Measurements from ENCODE around the gene TGM1. TPM values are rescaled to one million over a fixed set of nuclear protein-coding genes. Genes with fewer than 3 reads are reported as not detected.

TGM1 gene
- total RNA-seq, 4 donors from 2014 or later, result 1.6 to 3.2 TPM; not detected in 2

DNA sequence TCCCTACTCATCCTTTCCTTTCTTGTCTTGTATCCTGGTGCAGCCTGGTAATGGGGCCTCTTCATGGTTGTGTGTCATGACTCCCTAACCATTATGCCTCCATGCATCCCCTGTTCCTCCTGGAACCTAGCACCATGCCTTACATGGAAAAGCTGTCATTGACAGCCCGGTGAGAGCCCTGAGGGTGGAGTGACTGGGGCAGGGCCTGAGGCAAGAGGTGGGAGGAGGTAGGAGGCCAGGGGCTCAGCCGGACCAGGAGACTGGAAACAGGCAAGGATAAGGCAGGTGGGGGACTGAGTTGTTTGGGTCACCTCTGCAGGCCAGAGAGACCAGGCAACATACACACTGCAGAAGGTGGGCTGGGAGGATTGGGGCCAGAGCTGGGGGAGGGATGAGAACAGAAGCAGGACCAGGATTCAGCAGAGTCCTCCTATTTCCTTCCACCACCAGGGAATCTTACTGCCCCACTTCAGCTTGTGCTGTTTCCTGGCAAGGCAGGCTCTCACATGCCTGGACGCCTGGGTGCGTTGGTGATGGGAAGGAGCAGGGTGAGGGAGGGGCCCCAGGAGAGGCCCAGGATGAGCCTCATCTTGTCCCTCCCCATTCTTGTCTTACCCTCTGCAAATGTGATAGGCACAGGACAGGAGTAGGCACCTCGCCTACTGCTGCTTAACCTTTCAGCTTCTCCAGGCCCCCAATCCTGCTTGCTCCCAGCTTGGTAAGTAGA is 46.7 kb upstream of the TGM1 start, which contains the start of gene LTB4R2:
LTB4R2 (plus strand) TSS at position 603 of the 727 bp plus-strand sequence. CDS start 525 bp downstream, outside the sequence.
- intact Hi-C loops (cut with DNase I; ENCODE audit: low total_unique reads), result no loop called here
- no peaks in the 10 kb centered on the region for H3K9me3 ChIP-seq
- peak within 1 kb of the TSS; percentile 32 to 61 for H3K4me3 ChIP-seq
- H3K27me3 ChIP-seq, result no peaks in the 10 kb centered on the region
- peak within 1 kb of the TSS; percentile 78 to 80 for H3K27ac ChIP-seq
- peaks cover 5 to 11% of the 10 kb centered on the region in 2 donors for H3K4me1 ChIP-seq
- no peaks in the 10 kb centered on the region for H3K36me3 ChIP-seq
- no peak for DNase-seq
- no peak for TF ChIP-seq POLR2A (IDR thresholded peaks at IDR 0.05)
- TF ChIP-seq, protein P1, sequence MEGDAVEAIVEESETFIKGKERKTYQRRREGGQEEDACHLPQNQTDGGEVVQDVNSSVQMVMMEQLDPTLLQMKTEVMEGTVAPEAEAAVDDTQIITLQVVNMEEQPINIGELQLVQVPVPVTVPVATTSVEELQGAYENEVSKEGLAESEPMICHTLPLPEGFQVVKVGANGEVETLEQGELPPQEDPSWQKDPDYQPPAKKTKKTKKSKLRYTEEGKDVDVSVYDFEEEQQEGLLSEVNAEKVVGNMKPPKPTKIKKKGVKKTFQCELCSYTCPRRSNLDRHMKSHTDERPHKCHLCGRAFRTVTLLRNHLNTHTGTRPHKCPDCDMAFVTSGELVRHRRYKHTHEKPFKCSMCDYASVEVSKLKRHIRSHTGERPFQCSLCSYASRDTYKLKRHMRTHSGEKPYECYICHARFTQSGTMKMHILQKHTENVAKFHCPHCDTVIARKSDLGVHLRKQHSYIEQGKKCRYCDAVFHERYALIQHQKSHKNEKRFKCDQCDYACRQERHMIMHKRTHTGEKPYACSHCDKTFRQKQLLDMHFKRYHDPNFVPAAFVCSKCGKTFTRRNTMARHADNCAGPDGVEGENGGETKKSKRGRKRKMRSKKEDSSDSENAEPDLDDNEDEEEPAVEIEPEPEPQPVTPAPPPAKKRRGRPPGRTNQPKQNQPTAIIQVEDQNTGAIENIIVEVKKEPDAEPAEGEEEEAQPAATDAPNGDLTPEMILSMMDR (IDR thresholded peaks at IDR 0.05), result no peak

DNA sequence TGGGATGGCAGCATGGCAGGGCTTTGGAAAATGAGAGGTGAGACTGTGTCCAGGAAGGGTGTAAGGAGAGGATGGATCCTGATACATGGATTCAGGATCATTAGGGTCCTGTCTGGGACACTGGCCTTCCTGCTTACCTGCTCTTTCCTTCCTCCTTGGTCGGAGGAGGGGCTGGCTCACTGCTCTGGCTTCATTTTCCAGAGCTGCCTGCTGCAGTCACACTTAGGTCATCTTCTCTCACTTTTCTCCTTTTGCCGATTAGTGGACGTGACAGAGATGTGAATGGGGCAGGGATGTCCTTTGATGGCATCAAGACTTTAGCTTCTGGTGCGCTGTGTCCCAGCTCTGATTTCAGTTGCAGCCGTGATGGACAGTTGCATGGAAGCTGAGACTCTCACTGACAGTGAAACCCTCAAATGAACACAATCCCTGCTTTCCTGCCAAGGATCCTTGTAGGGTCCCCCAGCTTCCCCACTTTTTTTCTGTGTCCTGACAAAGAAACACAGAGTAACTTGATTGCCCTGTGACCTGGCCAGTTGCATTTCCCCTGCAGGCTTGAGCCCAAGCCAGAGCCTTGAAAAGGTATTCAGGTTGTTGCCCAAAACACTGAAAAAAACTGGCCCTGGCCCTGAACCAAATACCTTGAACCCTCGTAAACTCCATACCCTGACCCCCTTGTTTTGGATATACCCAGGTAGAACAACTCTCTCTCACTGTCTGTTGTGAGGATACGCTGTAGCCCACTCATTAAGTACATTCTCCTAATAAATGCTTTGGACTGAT is 45.6 kb upstream of the TGM1 start:
- H3K9me3 ChIP-seq, result no peaks in the 10 kb centered on the region
- no peak for TF ChIP-seq POLR2A (IDR thresholded peaks at IDR 0.05)
- TF ChIP-seq, protein P1 (IDR thresholded peaks at IDR 0.05), result no peak
- peaks cover 5 to 11% of the 10 kb centered on the region in 2 donors for H3K4me1 ChIP-seq
- H3K27me3 ChIP-seq, result no peaks in the 10 kb centered on the region
- no peak overlapping the region for H3K4me3 ChIP-seq
- no peaks in the 10 kb centered on the region for H3K36me3 ChIP-seq
- intact Hi-C loops (cut with DNase I; ENCODE audit: low total_unique reads), result no loop called here
- no peak for DNase-seq
- no peak overlapping the region for H3K27ac ChIP-seq

DNA sequence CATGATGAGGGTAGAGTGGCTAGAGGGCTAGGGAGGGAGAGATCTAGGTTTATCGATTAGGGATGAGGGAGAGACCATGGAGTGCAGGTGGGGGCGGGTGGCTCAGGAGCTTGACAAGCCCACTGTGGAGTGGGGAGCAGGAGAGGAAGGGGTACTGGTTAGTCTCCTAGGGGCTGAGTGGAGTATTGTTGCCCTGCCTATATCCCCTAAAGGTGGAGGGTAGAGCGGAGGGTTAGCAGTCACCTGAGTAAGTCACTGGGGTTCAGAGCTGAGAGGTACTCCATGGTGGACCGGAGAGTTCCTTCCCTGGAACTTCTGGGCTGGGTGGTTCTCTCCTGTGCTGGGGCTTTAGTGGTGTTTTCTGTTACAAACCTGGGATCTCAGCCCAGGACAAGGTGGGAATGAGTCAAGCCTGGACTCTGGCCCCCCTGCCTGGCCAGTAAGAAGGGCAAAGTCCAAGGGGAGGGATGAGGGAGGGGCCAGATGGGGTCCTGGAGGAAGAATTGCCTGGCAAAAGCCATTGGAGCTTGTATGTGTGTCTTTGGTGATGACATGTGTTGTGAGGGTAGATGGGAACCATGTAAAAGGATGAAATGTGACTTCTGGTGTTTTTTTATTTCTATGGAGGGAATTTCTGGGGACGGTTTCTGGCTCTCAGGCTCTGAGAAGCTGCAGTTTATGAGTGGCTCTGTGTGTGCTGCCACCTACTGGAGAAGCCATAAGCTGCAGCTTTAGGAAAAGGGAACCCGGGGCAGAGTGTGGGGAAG is 44.8 kb upstream of the TGM1 start, which contains the start of gene CIDEB:
CIDEB (minus strand) TSS at position 403 of the 767 bp plus-strand sequence; CDS start at position 284, 119 bp downstream.
- TF ChIP-seq, protein P1 (IDR thresholded peaks at IDR 0.05), result peak; percentile 67 to 85 (median 72)
- TF ChIP-seq POLR2A (IDR thresholded peaks at IDR 0.05), result no peak
- Histone ChIP-seq H3K36me3 (no peaks in the 10 kb centered on the region), H3K4me1 (peaks cover 5 to 11% of the 10 kb centered on the region in 2 donors), H3K4me3 (no peak within 1 kb of the TSS), H3K27me3 (no peaks in the 10 kb centered on the region), H3K27ac (no peak within 1 kb of the TSS), H3K9me3 (no peaks in the 10 kb centered on the region)
- intact Hi-C loops (cut with DNase I; ENCODE audit: low total_unique reads), result no loop called here
- peak in 1 of 2 donors; percentile 52 for DNase-seq

DNA sequence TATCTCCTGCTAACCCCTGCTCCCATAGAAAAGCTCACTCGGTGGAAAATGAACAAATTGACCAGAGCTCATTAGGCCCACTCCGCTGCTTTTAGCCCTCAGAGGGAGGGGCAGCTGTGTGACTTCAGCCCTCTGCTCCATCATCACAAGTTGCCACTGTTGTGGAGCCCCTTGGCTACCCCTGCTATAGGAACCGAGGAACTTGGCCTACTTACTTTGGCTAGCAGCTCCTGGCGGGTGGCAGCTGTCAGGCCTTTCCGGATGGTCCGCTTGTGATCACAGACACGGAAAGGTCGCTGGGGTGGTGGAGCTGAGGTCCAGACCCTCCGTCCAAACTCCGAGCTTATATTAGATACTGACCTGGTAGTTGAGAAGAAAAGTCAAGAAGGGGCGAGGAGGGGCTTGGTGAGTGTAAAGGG is 44.2 kb upstream of the TGM1 start:
- Histone ChIP-seq H3K4me1 (peaks cover 5 to 11% of the 10 kb centered on the region in 2 donors), H3K36me3 (no peaks in the 10 kb centered on the region), H3K4me3 (no peak overlapping the region), H3K27me3 (no peaks in the 10 kb centered on the region), H3K9me3 (no peaks in the 10 kb centered on the region), H3K27ac (no peak overlapping the region)
- DNase-seq, result no peak
- TF ChIP-seq, protein P1 (IDR thresholded peaks at IDR 0.05), result no peak
- no peak for TF ChIP-seq POLR2A (IDR thresholded peaks at IDR 0.05)
- intact Hi-C loops (cut with DNase I; ENCODE audit: low total_unique reads), result no loop called here
